Lung microvascular endothelial cell (primary cell): ENCODE results near the gene SHLD1. TPM values are rescaled to one million over a fixed set of nuclear protein-coding genes. Genes with fewer than 3 reads are reported as not detected.
A peak's percentile ranks its signal among the peaks of the same experiment; 100 is the strongest.

ENCODE experiments used
- DNase-seq, 2 donors: peaks; one replicate each; pipeline versions ENCODE4 v3.0.0 to v3.0.0-alpha.2; 2010; ENCODE audit warnings: low read depth in 2 of 2
- total RNA-seq: library from RNA; depleted of rRNA; stranded (reverse); fragments of >200 nt; gene quantifications from 2 replicates; pipeline ENCODE4 v1.2.1, GENCODE V29; 2014

The SHLD1 gene
- total RNA-seq, 1 donor from 2014 or later = 2.6 TPM

GRCh38 chr20:5818346-5818681 lies 68.1 kb downstream of the SHLD1 start:
- DNase-seq = no peak

GRCh38 chr20:5820738-5821137 lies 70.5 kb downstream of the SHLD1 start:
- no peak for DNase-seq

GRCh38 chr20:5821627-5822215 lies 71.5 kb downstream of the SHLD1 start:
- DNase-seq = no peak

GRCh38 chr20:5822569-5822968 lies 72.4 kb downstream of the SHLD1 start:
- peak; percentile 51 to 52 for DNase-seq

- no peak for DNase-seq
Measured at GRCh38 chr20:5825130-5825719, 75.0 kb downstream of the SHLD1 start.

GRCh38 chr20:5827098-5827853 lies 77.1 kb downstream of the SHLD1 start:
- DNase-seq = no peak

GRCh38 chr20:5827861-5828260 lies 77.7 kb downstream of the SHLD1 start:
- no peak for DNase-seq

- no peak for DNase-seq
Measured at GRCh38 chr20:5829241-5829809, 79.1 kb downstream of the SHLD1 start.

GRCh38 chr20:5831539-5832237 lies 81.5 kb downstream of the SHLD1 start:
- no peak for DNase-seq

GRCh38 chr20:5833309-5833941 lies 83.2 kb downstream of the SHLD1 start:
- no peak for DNase-seq

GRCh38 chr20:5834436-5835005 lies 84.3 kb downstream of the SHLD1 start:
- DNase-seq = no peak

- peak; percentile 64 to 83 for DNase-seq
Measured at GRCh38 chr20:5835321-5835821, 85.2 kb downstream of the SHLD1 start.

- DNase-seq = peak; percentile 70 to 77
Measured at GRCh38 chr20:5835871-5836270, 85.7 kb downstream of the SHLD1 start.

GRCh38 chr20:5836569-5836968 lies 86.4 kb downstream of the SHLD1 start:
- peak in 1 of 2 donors; percentile 8 for DNase-seq

- no peak for DNase-seq
Measured at GRCh38 chr20:5840411-5841002, 90.3 kb downstream of the SHLD1 start.

- DNase-seq = no peak
Measured at GRCh38 chr20:5841522-5841921, 91.3 kb downstream of the SHLD1 start.

- DNase-seq = no peak
Measured at GRCh38 chr20:5842465-5842864, 92.3 kb downstream of the SHLD1 start.

GRCh38 chr20:5843054-5843592 lies 92.9 kb downstream of the SHLD1 start:
- DNase-seq = no peak

GRCh38 chr20:5844063-5844681 lies 94.0 kb downstream of the SHLD1 start:
- peak; percentile 20 to 39 for DNase-seq
